Naive thymus-derived CD8-positive, alpha-beta T cell (primary cell): ENCODE measurements around the gene SLC22A6. TPM values are rescaled to one million over a fixed set of nuclear protein-coding genes. Genes with fewer than 3 reads are reported as not detected.

Experiments
- polyA plus RNA-seq, 3 donors: library from polyadenylated mRNA; unstranded; fragments of 300-500 nt; fragmentation: Illumina TruSeq; gene quantifications; one replicate each; pipeline ENCODE4 v1.2.3, GENCODE V29; 2021
- total RNA-seq, 8 experiments: library from RNA in 2 of 8; stranded (reverse) in 2 of 8; gene quantifications; one replicate each; pipeline ENCODE4 v1.2.3 and lab custom pipeline; 2021 to 2026

SLC22A6 gene
- total and polyA plus RNA-seq, 5 experiments from 2014 or later, result not detected

Other genes starting within 250 kb of the SLC22A6 start
- gene ZBTB3, start 230.8 kb downstream of the SLC22A6 start, total RNA-seq, result 10 to 100 TPM; 27.3 to 27.6 TPM
- 1 to 10 TPM; 2.1 to 6.7 (median 3.6) TPM for gene ZBTB3, start 230.8 kb downstream of the SLC22A6 start, polyA plus RNA-seq
- gene POLR2G, start 223.4 kb downstream of the SLC22A6 start, total RNA-seq, result 10 to 100 TPM; 87.8 to 94.0 TPM
- 100 to 1,000 TPM; 255 to 266 (median 259) TPM for gene POLR2G, start 223.4 kb downstream of the SLC22A6 start, polyA plus RNA-seq
- gene TAF6L, start 213.6 kb downstream of the SLC22A6 start, total RNA-seq, result 10 to 100 TPM; 28.6 to 34.9 TPM
- gene TAF6L, start 213.6 kb downstream of the SLC22A6 start, polyA plus RNA-seq, result 10 to 100 TPM in 1 of 3 donors, 1 to 10 TPM in 2; 8.7 to 10.8 (median 8.9) TPM
- 10 to 100 TPM; 66.2 to 71.5 TPM for gene TMEM179B, start 197.6 kb downstream of the SLC22A6 start, total RNA-seq
- 100 to 1,000 TPM; 109 to 126 (median 122) TPM for gene TMEM179B, start 197.6 kb downstream of the SLC22A6 start, polyA plus RNA-seq
- 10 to 100 TPM; 15.0 to 16.5 TPM for gene TMEM223, start 193.0 kb downstream of the SLC22A6 start, total RNA-seq
- gene TMEM223, start 193.0 kb downstream of the SLC22A6 start, polyA plus RNA-seq, result 10 to 100 TPM; 39.1 to 57.8 (median 45.5) TPM
- gene NXF1, start 179.5 kb downstream of the SLC22A6 start, total RNA-seq, result 100 to 1,000 TPM; 185 to 191 TPM
- gene NXF1, start 179.5 kb downstream of the SLC22A6 start, polyA plus RNA-seq, result 10 to 100 TPM; 38.4 to 82.9 (median 62.8) TPM
- 10 to 100 TPM; 55.6 to 61.7 TPM for gene STX5, start 152.9 kb downstream of the SLC22A6 start, total RNA-seq
- gene STX5, start 152.9 kb downstream of the SLC22A6 start, polyA plus RNA-seq, result 10 to 100 TPM; 25.4 to 30.4 (median 26.2) TPM
- under 1 TPM; 0.88 to 0.91 TPM for gene TEX54, start 152.1 kb downstream of the SLC22A6 start, total RNA-seq
- gene TEX54, start 152.1 kb downstream of the SLC22A6 start, polyA plus RNA-seq, result 1 to 10 TPM; 1.6 to 2.2 (median 1.7) TPM
- 100 to 1,000 TPM; 129 to 130 TPM for gene WDR74, start 145.4 kb downstream of the SLC22A6 start, total RNA-seq
- 10 to 100 TPM; 35.7 to 64.0 (median 49.4) TPM for gene WDR74, start 145.4 kb downstream of the SLC22A6 start, polyA plus RNA-seq
- 100 to 1,000 TPM; 352 to 353 TPM for gene SLC3A2, start 104.1 kb downstream of the SLC22A6 start, total RNA-seq
- gene SLC3A2, start 104.1 kb downstream of the SLC22A6 start, polyA plus RNA-seq, result 100 to 1,000 TPM; 119 to 164 (median 125) TPM
- not detected for gene CHRM1, start 63.6 kb downstream of the SLC22A6 start, total RNA-seq
- not detected for gene CHRM1, start 63.6 kb downstream of the SLC22A6 start, polyA plus RNA-seq
- gene SLC22A8, start 30.9 kb upstream of the SLC22A6 start, total RNA-seq, result not detected
- not detected for gene SLC22A8, start 30.9 kb upstream of the SLC22A6 start, polyA plus RNA-seq
- gene SLC22A24, start 159.3 kb upstream of the SLC22A6 start, total RNA-seq, result not detected
- not detected for gene SLC22A24, start 159.3 kb upstream of the SLC22A6 start, polyA plus RNA-seq